Thyroid gland (tissue), 4 donors: ENCODE results near the gene PACS2.
A peak's percentile ranks its signal among the peaks of the same experiment; 100 is the strongest.

Source experiments
- POLR2A ChIP-seq, 2 donors: fragments of 450-650 bp; IDR thresholded peaks; one replicate each; pipeline ENCODE4 v1.6.1; 2017; ENCODE audit warnings: antibody characterized with exemption in 2 of 2, mild to moderate bottlenecking in 2 of 2, moderate library complexity in 1 of 2
- TF ChIP-seq, protein P1 (sequence below), 6 experiments: fragments of 200-600 bp in 3 of 6; fragments of 450-650 bp in 3 of 6; sonication (generic) in 3 of 6; IDR thresholded peaks; one replicate each; pipeline ENCODE4 v1.5.1; 2016 to 2019; ENCODE audit warnings: antibody characterized with exemption in 6 of 6, mild to moderate bottlenecking in 2 of 6, inconsistent platforms in 1 of 6, moderate library complexity in 1 of 6

- TF ChIP-seq, protein P1, sequence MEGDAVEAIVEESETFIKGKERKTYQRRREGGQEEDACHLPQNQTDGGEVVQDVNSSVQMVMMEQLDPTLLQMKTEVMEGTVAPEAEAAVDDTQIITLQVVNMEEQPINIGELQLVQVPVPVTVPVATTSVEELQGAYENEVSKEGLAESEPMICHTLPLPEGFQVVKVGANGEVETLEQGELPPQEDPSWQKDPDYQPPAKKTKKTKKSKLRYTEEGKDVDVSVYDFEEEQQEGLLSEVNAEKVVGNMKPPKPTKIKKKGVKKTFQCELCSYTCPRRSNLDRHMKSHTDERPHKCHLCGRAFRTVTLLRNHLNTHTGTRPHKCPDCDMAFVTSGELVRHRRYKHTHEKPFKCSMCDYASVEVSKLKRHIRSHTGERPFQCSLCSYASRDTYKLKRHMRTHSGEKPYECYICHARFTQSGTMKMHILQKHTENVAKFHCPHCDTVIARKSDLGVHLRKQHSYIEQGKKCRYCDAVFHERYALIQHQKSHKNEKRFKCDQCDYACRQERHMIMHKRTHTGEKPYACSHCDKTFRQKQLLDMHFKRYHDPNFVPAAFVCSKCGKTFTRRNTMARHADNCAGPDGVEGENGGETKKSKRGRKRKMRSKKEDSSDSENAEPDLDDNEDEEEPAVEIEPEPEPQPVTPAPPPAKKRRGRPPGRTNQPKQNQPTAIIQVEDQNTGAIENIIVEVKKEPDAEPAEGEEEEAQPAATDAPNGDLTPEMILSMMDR (IDR thresholded peaks at IDR 0.05) = no peak
- peak in 1 of 2 donors; percentile 46 for TF ChIP-seq POLR2A (IDR thresholded peaks at IDR 0.05)
Measured at GRCh38 chr14:105314287-105315200, at the start of gene PACS2.
